ENCODE data around the gene OR6C2.
"Not testable (repeated sequence)": the region's sequence is repeated elsewhere in the genome, so short reads cannot be mapped to it uniquely, and the experiment has no call there.

The OR6C2 gene

GRCh38 chr12:55443776-55444175, at the start of gene OR6C2:
TSS of gene OR6C2 (plus strand) at chr12:55444076. CDS start at chr12:55452214, 8,138 bp downstream.
- TF ChIP-seq CTCF (IDR thresholded peaks at IDR 0.05; ENCODE audit: insufficient read depth, low read depth, low read length, missing control alignments): no peak
- H3K4me3 ChIP-seq (ENCODE audit: low read depth, low read length): no peak within 1 kb of the TSS
- DNase-seq (ENCODE audit: low read depth): no peak

- no peak for DNase-seq (ENCODE audit: low read depth)
- no peak for TF ChIP-seq CTCF (IDR thresholded peaks at IDR 0.05; ENCODE audit: insufficient read depth, low read depth, low read length, missing control alignments)
- H3K4me3 ChIP-seq (ENCODE audit: low read depth, low read length): no peak overlapping the region
Measured at GRCh38 chr12:55396326-55396725, 47.5 kb upstream of the OR6C2 start.

- DNase-seq (ENCODE audit: low read depth): no peak
- H3K4me3 ChIP-seq (ENCODE audit: low read depth, low read length): no peak within 1 kb of the TSS
- no peak for TF ChIP-seq CTCF (IDR thresholded peaks at IDR 0.05; ENCODE audit: insufficient read depth, low read depth, low read length, missing control alignments)
Measured at GRCh38 chr12:55400229-55400628, 43.6 kb upstream of the OR6C2 start, which contains the start of gene OR6C65. TSS of gene OR6C65 (plus strand) at chr12:55400529. CDS start at chr12:55400529, 0 bp downstream.

- TF ChIP-seq CTCF (IDR thresholded peaks at IDR 0.05; ENCODE audit: insufficient read depth, low read depth, low read length, missing control alignments): no peak
- DNase-seq (ENCODE audit: low read depth): no peak
- no peak overlapping the region for H3K4me3 ChIP-seq (ENCODE audit: low read depth, low read length)
Measured at GRCh38 chr12:55407866-55408265, 36.0 kb upstream of the OR6C2 start.

- not testable (repeated sequence) for H3K4me3 ChIP-seq (ENCODE audit: low read depth, low read length); DNase-seq (ENCODE audit: low read depth)
Measured at GRCh38 chr12:55409133-55409532, 34.7 kb upstream of the OR6C2 start.

- DNase-seq (ENCODE audit: low read depth); H3K4me3 ChIP-seq (ENCODE audit: low read depth, low read length): not testable (repeated sequence)
Measured at GRCh38 chr12:55412138-55412537, 31.7 kb upstream of the OR6C2 start.

GRCh38 chr12:55413498-55414388, 30.1 kb upstream of the OR6C2 start:
- DNase-seq (ENCODE audit: low read depth); H3K4me3 ChIP-seq (ENCODE audit: low read depth, low read length): not testable (repeated sequence)

GRCh38 chr12:55414396-55414823, 29.5 kb upstream of the OR6C2 start:
- not testable (repeated sequence) for DNase-seq (ENCODE audit: low read depth); H3K4me3 ChIP-seq (ENCODE audit: low read depth, low read length)

- not testable (repeated sequence) for H3K4me3 ChIP-seq (ENCODE audit: low read depth, low read length)
Measured at GRCh38 chr12:55414889-55415288, 29.0 kb upstream of the OR6C2 start.

More at GRCh38 chr12:55414889-55415288, 29.0 kb upstream of the OR6C2 start:
- DNase-seq (ENCODE audit: low read depth): not testable (repeated sequence)
